ENCODE data around the gene HOXC11. TPM values are rescaled to one million over a fixed set of nuclear protein-coding genes. Genes with fewer than 3 reads are reported as not detected.

The HOXC11 gene
- total RNA-seq, 4 donors from 2014 or later, result not detected

DNA sequence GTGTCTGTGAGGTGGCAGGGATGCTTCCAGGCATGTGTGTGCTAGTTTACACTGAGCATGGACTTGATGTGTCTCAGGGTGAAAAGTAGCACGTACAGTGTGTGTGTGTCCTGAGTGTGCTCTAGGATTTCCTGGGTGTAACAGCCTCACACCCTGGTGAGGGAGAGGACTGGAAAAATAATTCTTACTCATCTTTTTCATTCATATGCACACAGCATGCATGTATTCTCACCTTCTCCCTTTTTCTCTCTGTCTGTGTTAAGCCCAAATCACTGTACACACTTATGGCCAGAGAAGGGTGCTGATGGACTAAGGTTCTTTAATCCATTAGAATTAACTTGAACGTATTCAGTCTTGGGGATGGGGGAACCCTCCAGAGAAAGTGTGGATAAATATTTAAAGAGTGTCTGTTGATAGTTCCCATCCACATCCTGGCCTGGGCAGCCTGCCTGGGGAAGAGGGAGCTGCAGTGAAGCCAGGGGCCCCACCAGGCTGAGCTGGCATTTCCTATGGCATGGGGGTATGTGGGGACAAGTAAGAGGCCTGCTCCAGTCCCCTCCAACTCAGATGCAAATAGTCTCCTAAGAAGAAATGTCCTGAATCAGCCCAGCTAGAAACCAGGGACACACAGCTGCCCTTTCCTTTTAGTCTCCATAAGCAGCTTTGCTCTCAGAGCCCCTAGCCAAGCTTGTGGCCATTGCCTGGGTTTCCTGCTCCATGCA is 34.8 kb downstream of the HOXC11 start:
- 45% methylated on average over 2 of the region's 2 CpGs; no CpG with 5 or more reads in 1 of the 2 donors for WGBS, 2 donors (ENCODE audit: low coverage in 1 of 2)
- in situ Hi-C loops (cut with MboI; ENCODE audit: low pct_ligation_motif_present in 1 of 4, low pct_unique_long_range_greater_than_20kb in 1 of 4, low sequenced_read_pairs in 3 of 4), result loop anchor here in 2 of 4 donors (5.0 kb wide), 2 partner anchors 185 to 195 kb away; no protein-coding TSS in a partner anchor
- TF ChIP-seq POLR2AphosphoS5 (IDR thresholded peaks at IDR 0.05) (no peak), POLR2A (IDR thresholded peaks at IDR 0.05) (no peak), EP300 (IDR thresholded peaks at IDR 0.05; ENCODE audit: low read depth) (no peak), CTCF (IDR thresholded peaks at IDR 0.05) (no peak)
- Histone ChIP-seq H3K27ac (no peak overlapping the region), H3K4me1 (peaks cover 0 to 28% (median 17%) of the 10 kb centered on the region in 4 donors), H3K27me3 (peaks cover 98% of the 10 kb centered on the region), H3K4me3 (no peak overlapping the region), H3K9me3 (no peaks in the 10 kb centered on the region), H3K36me3 (no peaks in the 10 kb centered on the region)
- DNase-seq, result no peak
- intact Hi-C loops (cut with DNase I; ENCODE audit: low total_unique reads), result loop anchor here (5.0 kb wide), 2 partner anchors 185 to 200 kb away; no protein-coding TSS in a partner anchor

DNA sequence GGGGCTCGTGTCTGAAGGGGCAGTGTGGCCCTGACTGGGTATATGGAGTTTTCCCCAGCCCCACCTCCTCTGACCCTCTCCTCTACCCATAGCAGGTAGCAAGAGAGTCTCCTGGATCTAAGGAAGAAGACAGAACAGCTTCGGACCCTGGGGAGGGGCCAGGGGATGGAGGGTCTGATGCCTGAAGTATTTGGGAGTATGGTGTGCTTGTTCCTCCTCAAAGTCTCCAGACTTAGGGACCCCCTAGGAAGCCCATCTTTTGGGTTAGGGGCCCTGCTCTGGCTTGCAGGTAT is 35.3 kb downstream of the HOXC11 start:
- no peak overlapping the region for H3K27ac ChIP-seq
- no peaks in the 10 kb centered on the region for H3K9me3 ChIP-seq
- intact Hi-C loops (cut with DNase I; ENCODE audit: low total_unique reads) (loop anchor here (5.0 kb wide), 2 partner anchors 184 to 199 kb away; no protein-coding TSS in a partner anchor), in situ Hi-C loops (cut with MboI; ENCODE audit: low pct_ligation_motif_present in 1 of 4, low pct_unique_long_range_greater_than_20kb in 1 of 4, low sequenced_read_pairs in 3 of 4) (loop anchor here in 2 of 4 donors (5.0 kb wide), 2 partner anchors 184 to 194 kb away; no protein-coding TSS in a partner anchor)
- TF ChIP-seq EP300 (IDR thresholded peaks at IDR 0.05; ENCODE audit: low read depth) (no peak), POLR2A (IDR thresholded peaks at IDR 0.05) (no peak), POLR2AphosphoS5 (IDR thresholded peaks at IDR 0.05) (no peak), CTCF (IDR thresholded peaks at IDR 0.05) (no peak)
- peaks cover 0 to 28% (median 17%) of the 10 kb centered on the region in 4 donors for H3K4me1 ChIP-seq
- no peak overlapping the region for H3K4me3 ChIP-seq
- H3K36me3 ChIP-seq, result no peaks in the 10 kb centered on the region
- peaks cover 98% of the 10 kb centered on the region for H3K27me3 ChIP-seq
- no peak for DNase-seq
- WGBS, 2 donors (ENCODE audit: low coverage in 1 of 2), result 50% methylated on average over 2 of the region's 2 CpGs; no CpG with 5 or more reads in 1 of the 2 donors

- H3K4me3 ChIP-seq, result peak overlapping the region in 1 of 4 donors; percentile 14
- peaks cover 98% of the 10 kb centered on the region for H3K27me3 ChIP-seq
- in situ Hi-C loops (cut with MboI; ENCODE audit: low pct_ligation_motif_present in 1 of 4, low pct_unique_long_range_greater_than_20kb in 1 of 4, low sequenced_read_pairs in 3 of 4), result loop anchor here in 2 of 4 donors (5.0 kb wide), 2 partner anchors 183 to 193 kb away; no protein-coding TSS in a partner anchor
- DNase-seq, result no peak
- no peak for TF ChIP-seq CTCF (IDR thresholded peaks at IDR 0.05)
- no peak for TF ChIP-seq POLR2AphosphoS5 (IDR thresholded peaks at IDR 0.05)
- H3K36me3 ChIP-seq, result no peaks in the 10 kb centered on the region
- 10 to 15% methylated on average over 14 to 38 of the region's 51 CpGs for WGBS, 2 donors (ENCODE audit: low coverage in 1 of 2)
- H3K27ac ChIP-seq, result no peak overlapping the region
- intact Hi-C loops (cut with DNase I; ENCODE audit: low total_unique reads), result loop anchor here (5.0 kb wide), 2 partner anchors 183 to 198 kb away; no protein-coding TSS in a partner anchor
- no peaks in the 10 kb centered on the region for H3K9me3 ChIP-seq
- peaks cover 0 to 30% (median 17%) of the 10 kb centered on the region in 4 donors for H3K4me1 ChIP-seq
These were observed 36.5 kb downstream of the HOXC11 start for GRCh38 chr12:54009171-54010052.

Measured in transverse colon (tissue), 4 donors.